Prostate gland (tissue), 2 donors: ENCODE data around the gene PLEKHJ1.

ENCODE experiments used
- POLR2A ChIP-seq: fragments of 450-650 bp; IDR thresholded peaks from one replicate; pipeline ENCODE4 v1.6.1; 2016; ENCODE audit warnings: antibody characterized with exemption, mild to moderate bottlenecking
- POLR2AphosphoS5 ChIP-seq: sonication (generic); formaldehyde crosslinking; IDR thresholded peaks from one replicate; pipeline ENCODE4 v1.6.1; 2017; ENCODE audit warnings: antibody characterized with exemption
- TF ChIP-seq, protein P1 (sequence below), 4 experiments: fragments of 200-600 bp in 2 of 4; fragments of 450-650 bp in 2 of 4; sonication (generic) in 2 of 4; IDR thresholded peaks; 1 replicate in 3 of 4; 2 replicates in 1 of 4; pipeline ENCODE4 v1.5.1; 2016 to 2019; ENCODE audit warnings: antibody characterized with exemption in 4 of 4, mild to moderate bottlenecking in 2 of 4, moderate library complexity in 2 of 4

DNA sequence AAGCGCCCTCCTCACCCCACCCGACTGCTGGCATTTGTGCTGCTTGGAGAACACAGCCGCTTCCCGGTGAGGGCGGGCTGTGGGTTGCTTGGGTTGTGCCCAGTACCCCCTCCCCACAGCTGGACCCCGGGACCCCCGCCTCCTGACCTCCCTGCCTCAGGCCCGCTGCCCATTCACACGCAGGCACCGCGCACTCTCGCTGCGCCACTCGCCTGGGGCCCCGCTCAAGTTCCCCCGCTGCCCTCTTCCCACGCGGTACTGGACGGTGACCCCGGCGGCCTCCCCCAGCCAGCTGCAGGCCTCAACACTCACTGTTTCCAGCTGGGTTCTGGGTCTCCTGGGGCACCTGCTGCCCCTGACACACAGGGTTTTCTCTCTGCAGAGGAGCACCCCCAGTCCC, 16.4 kb downstream of the PLEKHJ1 start:
- TF ChIP-seq POLR2AphosphoS5 (no peak), POLR2A (no peak)
- TF ChIP-seq, protein P1, sequence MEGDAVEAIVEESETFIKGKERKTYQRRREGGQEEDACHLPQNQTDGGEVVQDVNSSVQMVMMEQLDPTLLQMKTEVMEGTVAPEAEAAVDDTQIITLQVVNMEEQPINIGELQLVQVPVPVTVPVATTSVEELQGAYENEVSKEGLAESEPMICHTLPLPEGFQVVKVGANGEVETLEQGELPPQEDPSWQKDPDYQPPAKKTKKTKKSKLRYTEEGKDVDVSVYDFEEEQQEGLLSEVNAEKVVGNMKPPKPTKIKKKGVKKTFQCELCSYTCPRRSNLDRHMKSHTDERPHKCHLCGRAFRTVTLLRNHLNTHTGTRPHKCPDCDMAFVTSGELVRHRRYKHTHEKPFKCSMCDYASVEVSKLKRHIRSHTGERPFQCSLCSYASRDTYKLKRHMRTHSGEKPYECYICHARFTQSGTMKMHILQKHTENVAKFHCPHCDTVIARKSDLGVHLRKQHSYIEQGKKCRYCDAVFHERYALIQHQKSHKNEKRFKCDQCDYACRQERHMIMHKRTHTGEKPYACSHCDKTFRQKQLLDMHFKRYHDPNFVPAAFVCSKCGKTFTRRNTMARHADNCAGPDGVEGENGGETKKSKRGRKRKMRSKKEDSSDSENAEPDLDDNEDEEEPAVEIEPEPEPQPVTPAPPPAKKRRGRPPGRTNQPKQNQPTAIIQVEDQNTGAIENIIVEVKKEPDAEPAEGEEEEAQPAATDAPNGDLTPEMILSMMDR (IDR thresholded peaks at IDR 0.05): no peak
